Measurements from ENCODE around the gene RENBP.

RENBP gene

DNA sequence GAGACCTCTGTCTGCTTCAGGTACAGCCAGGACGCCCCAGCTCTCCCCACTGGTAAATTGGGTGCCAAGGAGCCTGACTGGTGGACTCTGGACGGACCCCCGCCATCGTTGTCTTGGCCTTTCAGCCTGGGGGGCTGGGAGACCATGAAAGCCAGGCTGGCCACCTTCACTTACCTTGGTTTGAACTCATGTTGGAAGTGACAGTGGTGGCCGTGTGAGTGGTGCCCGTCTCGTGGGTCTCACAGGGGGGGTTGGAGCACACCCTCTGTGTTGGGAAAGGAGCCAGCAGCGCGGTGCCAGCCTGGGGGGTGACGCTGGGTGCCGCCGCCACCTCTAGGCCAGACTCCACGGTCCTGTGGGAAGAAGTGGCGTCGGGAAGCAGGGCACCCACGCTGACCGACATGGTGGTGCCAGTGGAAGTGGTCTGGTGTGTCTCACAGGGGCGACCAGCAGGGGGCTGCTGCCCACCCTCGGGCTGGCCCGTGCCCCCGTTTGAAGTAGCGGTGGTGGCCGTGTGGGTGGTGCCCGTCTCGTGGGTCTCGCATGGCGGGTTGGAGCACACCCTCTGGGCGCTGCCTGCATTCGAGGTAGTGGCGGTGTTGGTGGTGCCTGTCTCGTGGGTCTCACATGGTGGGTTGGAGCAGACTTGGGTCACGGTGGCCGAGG, 9.6 kb upstream of the RENBP start:
- DNase-seq (ENCODE audit: low read depth) = no peak

DNA sequence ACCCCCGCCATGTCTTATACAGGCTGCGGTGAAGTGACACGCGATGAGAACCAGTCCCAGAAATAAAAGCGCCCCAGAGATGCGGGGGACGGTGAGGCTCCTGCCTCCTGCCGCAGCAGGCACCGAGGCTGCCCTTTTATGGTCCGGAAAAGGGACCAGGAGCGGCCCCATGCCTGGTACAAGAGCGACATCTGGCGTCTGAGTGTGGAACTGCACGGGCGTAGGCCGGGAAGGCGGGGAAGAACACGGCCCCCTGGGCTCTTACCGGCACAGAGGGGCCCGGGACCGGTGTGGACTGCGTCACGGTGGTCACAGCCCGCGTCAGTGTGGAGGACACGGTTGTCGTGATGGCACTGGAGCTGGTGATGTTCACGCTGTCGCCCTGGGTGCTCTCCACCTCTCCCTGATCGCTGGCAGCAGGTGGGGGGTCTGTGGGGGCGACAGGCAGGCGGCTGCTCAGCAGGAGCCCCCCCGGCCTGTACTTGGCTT, 8.9 kb upstream of the RENBP start:
- DNase-seq (ENCODE audit: low read depth) = peak; percentile 72

DNA sequence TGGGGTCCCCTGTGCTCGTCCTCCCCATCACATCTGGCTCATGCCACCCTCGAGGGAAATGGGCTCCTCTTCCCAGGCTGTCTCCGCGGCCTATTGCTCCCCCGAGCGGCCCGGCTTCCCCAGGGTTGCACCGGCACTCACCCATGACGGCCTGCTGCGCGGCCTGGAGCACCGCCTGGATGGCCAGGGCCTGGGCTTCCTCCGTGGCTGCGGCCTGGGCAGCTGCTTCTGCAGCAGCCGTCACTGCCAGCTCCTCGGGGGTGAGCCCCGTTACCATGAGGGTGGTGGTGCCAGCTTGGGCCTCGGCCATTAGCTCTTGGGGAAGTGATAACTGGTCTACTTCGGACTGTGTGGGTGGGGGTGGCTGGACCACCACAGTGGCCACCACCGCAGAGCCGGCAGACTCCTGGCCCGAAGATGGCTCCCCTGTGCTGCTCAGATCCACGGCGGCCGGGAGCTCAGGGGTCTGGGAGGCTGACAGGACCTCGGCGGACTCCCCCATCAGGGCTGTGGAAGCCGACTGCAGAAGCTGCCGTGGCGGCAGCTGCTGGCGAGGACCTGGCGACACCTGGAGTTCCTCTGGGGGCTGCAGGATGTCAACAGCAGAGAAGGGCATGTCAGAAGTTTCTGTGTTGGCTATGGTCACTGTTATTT, 8.1 kb upstream of the RENBP start:
- no peak for DNase-seq (ENCODE audit: low read depth)

DNA sequence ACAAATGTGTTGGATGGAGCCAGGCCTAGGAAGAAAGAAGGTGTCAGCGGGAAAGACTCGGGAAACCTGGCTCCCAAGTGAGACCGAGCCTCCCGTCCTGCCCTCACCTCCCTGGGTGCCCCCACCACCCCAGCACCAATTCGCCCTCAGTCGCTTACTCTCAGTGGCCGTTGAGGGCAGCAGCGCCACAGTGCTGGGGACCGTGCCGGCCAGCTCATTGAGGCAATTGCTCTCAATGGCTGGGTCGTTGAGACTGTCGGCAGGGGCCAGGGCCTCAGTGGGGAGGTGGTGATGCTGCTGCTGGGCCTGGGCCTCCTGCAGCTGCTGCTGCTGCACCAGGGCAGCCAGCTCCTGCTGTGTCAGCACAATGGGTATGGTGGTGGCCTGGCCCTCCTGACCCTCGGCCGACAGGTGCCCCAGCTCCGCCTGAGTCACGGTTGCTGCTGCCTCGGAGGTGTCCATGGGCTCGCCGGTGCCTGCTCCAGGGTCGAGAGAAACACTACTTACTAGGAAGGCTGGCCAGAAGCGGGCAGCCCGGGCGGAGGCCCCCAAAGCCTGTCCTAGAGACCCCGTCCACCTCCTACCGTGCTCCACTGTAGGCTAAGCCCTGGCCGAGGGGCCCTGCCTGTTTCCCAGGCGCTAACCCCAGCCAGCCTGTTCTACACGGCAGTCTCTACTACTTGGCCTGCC, 7.4 kb upstream of the RENBP start:
- DNase-seq (ENCODE audit: low read depth) = no peak

DNA sequence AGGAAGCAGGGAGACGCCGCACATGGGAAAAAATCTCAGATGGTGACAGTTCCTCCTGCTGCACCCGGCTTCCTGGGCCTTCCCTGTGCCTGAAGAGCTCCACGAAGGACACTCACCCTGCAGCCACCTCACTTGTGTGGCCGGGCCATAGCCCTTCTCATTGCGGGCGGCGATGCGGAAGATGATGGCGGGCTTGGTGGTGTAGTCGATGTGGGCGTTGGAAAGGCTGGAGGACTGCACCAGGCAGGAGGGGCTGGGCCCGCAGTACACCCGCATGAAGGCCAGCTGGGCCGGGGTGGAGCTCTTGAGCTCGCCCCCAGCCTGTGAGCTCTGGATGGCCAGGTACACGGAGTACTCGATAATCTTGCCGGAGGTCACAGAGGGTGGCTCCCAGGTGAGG, 5.7 kb upstream of the RENBP start:
- DNase-seq (ENCODE audit: low read depth) = no peak

DNA sequence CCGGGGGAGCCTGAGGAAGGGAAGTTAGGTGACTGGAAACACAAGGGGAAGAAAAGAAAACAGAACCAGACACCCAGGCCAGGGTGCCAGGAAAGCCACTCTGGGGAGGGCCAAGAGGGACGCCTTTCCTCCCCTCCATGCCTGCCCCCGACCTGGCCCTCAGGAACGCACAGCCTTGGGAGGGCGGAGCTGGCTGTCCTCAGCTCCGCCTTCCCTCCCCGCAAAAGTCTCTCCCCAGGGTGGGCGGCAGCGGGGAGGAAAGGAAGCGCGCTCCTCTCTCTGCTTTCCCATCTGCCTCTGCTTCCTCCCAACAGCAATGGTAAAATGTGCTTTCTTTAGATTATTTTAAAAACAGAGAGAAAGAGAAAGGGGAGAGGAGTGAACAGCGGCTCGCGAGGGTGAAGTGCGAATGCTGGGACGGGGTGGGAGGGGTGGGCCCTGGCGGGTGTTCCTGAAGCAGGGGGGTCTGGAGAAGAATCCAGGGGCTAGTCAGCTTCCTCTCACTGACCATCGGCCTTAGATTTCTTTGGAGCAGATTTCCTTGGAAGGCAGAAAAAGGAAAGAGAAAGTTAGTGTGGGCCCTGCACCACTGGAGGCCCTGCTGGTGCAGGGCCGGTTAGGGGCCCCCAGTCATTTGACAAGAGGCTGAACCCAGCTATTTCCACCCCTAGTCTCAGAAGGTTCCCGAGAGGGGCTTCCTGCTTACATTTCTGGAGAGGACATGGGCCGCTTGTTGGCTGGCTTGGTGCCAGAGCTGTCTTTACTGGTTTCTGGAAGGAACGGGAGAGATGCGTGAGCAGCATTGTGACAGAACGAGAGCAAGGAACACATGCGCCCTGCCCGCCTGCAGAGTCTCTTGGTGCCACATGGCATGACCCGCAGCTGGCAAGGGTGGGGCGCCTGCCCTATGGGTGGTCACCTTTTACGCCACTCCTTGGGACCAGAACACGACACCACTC, 4.7 kb upstream of the RENBP start:
- no peak for DNase-seq (ENCODE audit: low read depth)

DNA sequence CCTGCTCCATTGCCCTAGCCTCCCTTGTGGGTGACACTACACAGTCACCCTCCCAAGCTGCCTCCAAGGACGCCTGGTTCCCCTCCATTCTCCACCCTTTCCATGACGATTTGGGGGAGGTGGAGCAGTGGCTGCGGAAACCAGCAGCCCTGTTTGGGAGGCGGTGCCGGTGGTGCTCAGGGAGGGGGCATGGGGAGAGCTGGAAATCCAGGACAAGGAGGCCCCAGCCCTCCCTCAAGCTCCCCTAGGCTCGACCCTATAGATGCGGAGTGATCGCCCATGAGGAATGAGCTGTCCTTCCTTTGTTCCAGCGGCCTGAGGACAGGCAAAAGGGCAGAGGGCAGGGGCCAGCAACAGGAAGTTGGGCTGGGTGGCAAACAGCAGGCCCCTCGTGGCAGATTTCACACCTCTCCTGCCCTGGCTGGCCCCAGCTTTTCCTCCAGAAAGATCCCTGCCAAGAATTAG, 3.6 kb upstream of the RENBP start:
- DNase-seq (ENCODE audit: low read depth) = no peak

DNA sequence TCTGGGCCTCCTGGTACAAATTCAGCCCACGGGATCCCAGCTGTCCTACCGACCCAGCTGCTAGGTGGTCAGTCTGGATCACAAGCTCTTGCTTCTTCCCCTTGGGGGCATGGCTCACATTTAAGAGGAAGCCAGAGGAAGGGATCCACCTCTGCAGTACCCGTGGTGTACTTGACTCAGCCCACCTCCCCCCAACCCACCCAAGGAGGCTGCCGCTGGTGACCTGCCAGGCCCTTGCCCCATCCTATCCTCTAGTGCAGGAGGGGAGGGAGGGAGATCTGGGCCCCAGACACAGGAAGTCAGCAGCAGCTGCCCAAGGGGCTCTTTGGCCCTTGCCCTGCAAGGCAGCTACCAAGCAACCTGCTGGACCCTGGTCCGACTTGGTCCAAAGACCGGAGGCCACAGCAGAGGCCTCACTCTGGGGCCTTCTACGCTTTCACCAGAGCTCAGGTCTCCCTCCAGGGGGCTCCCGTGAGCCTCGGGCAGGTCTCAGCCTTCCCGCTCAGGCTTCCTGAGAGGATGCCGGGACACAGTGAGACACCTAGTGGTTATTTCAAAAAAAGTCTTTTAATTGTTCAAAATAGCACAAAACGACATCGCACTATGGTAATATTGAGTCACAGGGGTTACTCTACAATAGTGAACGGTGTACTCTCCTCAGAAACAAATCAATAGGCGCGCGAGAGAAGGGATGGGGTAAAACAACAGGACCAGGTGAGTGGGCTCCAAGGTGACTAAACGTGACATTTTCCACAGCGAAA, 2.7 kb upstream of the RENBP start:
- DNase-seq (ENCODE audit: low read depth) = peak; percentile 77

DNA sequence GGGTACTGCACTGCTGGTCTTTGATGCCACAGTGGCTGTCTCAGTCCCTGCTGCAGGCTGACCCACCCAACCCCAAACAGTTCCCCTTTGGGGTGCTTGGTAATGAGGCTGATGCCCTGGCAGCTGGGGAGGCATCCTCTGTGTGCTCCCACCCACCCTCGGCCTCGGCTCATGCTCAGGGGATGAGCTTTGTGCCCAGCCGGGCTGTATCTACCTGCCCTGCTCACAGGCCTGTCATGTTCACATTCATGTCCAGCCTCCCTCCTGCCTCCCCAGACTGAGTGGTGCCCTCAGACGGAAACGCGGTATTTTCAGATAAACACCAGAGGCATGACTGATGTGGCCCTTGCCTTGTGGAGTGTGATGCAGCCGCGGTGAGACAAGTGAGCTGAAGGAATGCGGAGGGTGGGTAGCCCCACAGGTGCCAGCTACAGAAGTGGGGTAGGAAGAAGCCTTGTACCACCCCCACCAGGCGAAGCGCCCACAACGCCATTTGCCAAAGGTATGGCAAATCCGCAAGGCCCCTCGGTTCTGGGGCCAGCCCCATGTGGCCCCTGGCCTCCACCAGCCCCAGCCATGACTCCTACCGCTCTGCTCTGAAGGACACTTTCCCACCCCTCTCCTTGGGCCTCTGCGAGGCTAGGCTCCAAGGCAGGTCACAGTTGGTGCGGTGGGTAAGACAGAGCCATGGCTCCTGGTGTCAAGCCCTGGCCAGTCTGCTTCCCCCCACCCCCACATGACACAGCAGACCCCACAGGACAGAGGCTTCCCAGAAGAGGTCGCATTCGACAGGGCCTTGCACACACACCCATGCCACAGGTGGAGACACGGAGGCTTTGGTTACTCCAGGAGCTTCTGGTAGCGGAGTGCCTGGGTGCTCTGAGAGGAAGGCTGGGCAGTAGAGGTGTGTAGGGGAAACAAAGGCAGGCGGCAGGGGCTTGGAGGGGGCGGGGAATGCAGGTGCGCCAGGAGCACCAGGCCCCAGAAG, 1.8 kb upstream of the RENBP start:
- DNase-seq (ENCODE audit: low read depth) = no peak

DNA sequence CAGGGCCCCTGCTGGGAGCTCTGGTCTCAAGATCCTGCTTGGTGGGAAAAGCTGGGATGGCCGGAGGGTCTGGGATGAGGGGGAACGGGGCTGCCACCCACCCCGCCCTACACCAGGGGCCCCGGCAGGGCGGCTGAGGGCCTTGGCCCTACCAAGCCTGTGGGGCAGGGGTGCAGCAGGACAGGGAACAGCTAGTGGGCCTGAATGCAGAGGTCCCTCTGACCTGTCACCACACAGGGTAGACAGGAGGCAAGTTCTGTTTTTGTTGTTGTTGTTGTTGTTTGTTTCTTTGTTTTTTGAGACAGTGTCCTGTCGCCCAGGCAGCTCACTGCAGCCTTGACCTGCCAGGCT, 332 bp upstream of the RENBP start:
- no peak for DNase-seq (ENCODE audit: low read depth)

DNA sequence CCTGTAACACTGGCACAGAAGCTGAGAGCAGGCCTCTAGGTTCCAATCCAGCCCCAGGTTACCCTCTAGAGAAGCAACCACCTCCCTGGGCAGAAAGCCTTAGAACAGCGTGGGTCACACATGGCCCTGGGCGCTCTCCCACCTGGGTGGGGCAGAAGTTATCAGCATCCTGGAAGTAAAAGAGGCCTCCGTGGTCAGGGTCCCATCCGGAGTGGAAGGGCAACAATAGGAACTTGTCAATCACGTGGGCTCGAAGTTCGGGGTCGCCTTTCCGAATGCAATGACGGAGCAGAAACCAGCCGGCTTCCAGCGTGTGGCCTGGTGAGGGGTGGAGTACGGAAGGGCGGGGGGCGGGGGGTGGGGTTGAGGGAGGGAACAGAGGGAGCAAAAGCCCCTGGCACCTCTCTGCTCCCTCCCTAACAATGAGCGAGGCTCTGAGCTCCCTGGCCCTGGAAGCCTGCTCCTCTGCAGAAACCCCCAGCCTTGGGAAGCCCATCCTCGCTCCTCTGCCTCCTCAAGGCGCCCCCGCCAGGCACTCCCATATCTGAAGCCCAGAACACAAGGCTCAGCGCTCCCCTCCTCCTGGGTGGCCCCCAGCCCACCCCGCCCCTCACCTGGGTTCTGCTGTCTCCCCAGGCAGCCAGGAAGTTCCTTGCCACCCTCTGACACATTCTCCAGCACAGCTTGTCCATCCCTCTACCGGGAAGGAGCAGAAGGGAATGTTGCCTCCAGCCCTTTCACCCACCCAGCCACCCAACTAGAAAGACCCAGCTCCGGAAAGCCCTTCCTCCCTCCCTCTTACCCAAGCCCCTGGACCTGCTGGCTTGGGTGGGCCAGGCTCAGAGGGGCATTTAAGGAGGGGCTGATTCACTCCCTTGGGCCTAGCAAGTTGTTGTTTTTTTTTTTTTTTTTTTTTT, 2.8 kb downstream of the RENBP start:
- no peak for DNase-seq (ENCODE audit: low read depth)

DNA sequence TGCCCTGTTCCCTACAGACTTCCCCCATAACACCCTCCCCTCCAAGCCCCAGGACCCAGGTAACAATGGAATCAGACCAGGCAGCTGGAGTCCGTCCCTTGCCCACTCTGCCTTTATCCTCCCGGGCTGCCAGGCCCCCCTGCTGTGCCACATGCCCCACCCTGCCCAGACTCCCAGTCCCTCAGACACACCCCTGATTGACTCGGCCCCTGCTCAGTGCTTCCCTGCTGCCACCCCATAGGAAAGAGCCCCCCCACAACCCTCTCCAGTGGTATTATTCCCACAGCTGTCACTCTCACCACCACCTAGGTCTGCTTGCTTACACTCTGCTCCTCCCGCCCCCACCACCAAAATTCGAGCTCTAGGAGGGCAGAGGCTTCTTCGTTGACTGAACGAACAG, 4.9 kb downstream of the RENBP start:
- DNase-seq (ENCODE audit: low read depth) = no peak

DNA sequence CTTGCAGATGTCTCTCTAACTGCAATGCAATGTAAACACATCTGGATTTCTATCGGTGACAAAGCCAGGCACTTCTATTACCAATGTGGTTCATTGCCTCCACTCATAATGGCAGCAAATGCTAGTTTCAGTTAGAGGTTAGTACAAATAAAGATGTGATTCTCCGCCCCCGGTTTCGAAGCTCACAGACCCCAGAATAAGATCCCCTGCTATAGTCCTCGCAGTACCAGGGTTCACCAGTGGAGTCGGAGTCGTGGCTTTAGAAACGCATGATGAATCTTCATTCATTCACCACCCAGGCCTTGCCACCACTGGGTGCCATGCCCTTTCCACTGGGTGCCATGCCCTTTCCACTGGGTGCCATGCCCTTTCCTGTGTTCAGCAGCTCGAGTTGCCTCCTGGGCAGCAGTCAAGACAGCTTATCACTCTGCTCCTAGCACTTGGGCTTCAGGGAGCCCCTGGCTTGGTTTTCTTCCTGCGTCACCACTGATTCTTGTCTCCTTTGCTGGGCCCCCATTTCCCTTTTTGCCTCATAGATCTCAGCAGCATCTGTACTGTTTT, 6.1 kb downstream of the RENBP start:
- no peak for DNase-seq (ENCODE audit: low read depth)

DNA sequence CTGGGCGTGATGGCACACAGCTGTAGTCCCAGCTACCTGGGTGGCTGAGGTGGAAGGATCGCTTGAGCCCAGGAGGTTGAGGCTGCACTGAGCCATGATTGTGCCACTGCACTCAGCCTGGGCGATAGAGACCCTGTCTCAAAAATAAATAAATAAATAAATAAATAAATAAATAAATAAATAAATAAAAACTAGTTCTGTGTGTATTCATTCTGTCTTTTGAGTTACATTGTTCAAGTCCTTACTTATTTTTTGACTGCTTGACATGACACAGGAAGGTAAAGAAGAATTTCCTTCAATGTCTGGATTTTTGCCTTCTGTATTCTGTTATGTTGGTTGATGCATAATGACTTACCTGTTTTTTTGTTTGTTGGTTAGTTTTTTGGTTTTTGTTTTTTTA, 7.4 kb downstream of the RENBP start:
- no peak for DNase-seq (ENCODE audit: low read depth)

DNA sequence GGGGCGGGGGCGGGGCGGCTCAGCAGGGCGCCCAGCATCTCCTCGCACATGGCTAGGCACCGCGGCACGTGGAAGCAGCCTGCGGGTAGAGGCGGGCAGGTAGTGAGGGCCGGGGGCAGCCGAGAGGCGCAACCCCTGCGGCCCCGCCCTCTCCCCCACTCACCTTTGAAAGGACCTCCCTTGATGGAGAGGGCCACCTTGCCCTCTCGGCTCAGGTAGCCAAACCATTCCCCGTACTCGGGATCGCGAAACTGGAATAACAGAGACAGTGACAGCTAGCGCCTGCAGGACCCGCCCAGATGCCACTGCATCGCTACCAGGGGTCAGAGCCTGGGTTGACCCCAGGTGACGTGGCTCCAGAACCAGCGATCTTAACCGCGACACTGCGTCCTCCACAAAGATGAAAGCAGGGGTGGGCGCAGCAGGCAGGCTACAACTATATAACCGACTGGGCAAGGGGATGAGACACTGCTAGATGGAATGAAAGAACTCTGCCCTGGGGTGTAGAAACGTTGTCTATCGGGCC, 9.1 kb downstream of the RENBP start:
- no peak for DNase-seq (ENCODE audit: low read depth)

DNA sequence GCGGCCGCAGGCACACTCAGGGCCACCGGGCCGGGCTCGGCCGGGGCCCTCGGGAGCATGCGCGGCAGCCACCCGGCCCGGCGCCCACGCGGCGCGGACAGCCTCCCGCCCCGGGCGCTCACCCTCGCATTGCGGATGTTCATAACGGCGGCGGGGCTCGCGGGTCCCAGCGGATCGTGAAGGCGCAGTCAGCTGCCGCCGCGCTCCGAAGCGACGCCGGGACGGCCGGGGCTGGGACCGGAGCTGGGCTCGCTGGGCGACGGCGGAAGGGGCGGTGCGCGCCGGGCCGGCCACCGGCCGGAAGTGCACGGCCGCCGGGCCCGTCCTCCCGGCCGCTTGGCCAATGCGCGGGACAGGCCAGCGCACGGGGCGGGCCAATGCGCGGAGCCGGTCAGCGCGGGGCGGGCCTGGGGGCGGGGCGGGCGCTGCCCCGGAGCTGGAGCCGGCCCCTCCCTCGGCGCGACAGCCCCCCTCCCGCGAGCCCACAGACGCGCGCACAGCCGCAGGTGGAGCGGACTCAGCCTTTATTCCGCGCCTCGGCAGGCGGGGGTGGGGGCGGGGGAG, 9.6 kb downstream of the RENBP start, which contains the start of gene NAA10:
NAA10 (minus strand) TSS at position 276 of the 564 bp plus-strand sequence; CDS start at position 143, 133 bp downstream.
- DNase-seq (ENCODE audit: low read depth) = peak; percentile 76

DNA sequence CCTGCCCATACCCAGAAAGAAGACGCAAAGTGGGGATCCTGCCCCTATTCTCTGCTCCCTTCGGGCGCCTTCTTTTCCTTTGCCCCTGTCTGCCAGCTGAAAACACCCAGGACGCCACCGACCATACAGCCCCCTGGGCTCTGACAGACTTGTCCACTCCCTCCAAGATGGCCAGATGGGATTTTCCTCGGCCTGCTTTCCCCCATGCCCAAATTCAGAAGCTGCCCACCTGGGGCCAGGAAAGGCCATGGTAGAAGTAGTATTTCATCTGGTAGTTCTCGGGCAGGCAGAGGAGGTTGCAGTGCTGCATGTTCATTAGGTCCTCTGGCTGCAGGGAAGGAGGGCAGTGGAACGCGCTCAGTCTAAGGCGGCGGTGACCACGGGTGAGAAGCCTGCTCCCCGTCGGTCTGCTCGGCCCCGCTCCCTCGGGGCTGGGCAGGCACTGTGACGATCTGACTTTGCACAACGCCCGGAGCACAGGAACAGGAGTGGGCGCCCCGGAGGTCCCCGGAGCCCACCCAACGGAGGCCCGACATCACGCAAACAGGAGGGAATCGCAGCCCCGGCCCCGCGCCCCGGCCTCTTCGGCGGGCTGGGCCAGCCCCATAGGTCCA, 10.2 kb downstream of the RENBP start:
- no peak for DNase-seq (ENCODE audit: low read depth)

DNA sequence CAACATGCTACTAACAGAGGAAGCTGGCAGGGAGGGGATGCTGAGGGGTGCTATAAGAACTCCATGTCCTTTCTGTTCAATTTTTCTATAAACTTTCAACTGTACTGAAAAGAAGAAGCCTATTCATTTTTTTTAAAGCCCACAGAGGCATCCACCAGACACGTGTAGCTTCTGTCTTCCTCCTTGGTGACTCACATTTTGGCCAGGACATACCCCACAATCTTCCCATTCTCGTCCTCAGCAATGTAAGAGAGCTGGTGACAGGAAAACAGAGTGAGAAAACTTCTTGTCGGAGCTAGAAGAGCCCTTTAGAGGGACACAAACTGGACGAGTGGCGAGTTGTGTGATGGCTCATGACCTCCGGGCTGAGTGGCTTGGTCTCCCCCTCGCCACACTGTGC, 10.7 kb downstream of the RENBP start:
- peak; percentile 73 for DNase-seq (ENCODE audit: low read depth)

All from EH (cell line).